ENCODE results near the gene TIGD6.

DNA sequence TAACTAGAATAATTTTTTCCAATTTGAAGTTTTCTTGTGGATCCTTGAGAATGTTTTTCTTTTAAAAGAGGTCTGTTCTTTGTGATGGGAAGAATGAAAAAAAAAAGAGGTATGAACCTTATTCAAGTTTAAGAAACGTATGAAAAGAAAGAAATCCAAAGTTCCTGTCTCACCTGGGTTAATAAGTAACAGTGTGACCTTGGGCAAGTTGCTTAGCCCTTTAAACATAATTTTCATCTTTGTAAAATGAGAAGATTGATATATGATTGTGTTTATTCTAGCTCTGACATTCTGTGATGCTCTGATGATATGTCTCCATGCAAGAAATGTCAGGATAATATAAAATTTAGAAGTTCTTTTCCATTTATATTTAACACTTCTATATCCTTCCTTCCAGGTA lies 20.6 kb downstream of the TIGD6 start:
- TF ChIP-seq EZH2phosphoT487 (IDR thresholded peaks at IDR 0.05; ENCODE audit: borderline replicate concordance, low read length) = no peak
- TF ChIP-seq, protein P1, sequence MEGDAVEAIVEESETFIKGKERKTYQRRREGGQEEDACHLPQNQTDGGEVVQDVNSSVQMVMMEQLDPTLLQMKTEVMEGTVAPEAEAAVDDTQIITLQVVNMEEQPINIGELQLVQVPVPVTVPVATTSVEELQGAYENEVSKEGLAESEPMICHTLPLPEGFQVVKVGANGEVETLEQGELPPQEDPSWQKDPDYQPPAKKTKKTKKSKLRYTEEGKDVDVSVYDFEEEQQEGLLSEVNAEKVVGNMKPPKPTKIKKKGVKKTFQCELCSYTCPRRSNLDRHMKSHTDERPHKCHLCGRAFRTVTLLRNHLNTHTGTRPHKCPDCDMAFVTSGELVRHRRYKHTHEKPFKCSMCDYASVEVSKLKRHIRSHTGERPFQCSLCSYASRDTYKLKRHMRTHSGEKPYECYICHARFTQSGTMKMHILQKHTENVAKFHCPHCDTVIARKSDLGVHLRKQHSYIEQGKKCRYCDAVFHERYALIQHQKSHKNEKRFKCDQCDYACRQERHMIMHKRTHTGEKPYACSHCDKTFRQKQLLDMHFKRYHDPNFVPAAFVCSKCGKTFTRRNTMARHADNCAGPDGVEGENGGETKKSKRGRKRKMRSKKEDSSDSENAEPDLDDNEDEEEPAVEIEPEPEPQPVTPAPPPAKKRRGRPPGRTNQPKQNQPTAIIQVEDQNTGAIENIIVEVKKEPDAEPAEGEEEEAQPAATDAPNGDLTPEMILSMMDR (IDR thresholded peaks at IDR 0.05; ENCODE audit: low read depth, low read length, poor library complexity, severe bottlenecking) = no peak

Measured in DOHH2 (cell line).